Fibroblast of skin of abdomen (primary cell): ENCODE data around the gene TRIM24.
"Not testable (repeated sequence)": the region's sequence is repeated elsewhere in the genome, so short reads cannot be mapped to it uniquely, and the experiment has no call there.

Experiments
- DNase-seq: peaks from one replicate; pipeline ENCODE4 v3.0.0-alpha.2; 2013

TRIM24 gene

GRCh38 chr7:138460649-138461607 is 869 bp downstream of the TRIM24 start:
- DNase-seq: peak; percentile 36

DNA sequence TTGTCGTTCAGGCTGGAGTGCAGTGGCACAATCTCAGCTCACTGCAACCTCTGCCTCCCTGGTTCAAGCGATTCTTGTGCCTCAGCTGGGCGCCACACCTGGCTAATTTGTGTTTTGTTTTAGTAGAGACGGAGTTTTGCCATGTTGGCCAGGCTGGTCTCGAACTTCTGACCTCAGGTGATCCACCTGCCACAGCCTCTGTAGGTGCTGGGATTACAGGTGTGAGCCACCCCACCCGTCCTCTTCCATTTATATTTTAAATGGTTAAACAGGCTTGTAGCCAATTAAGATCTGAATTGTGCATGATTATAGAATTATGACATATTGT is 3.2 kb downstream of the TRIM24 start:
- not testable (repeated sequence) for DNase-seq

DNA sequence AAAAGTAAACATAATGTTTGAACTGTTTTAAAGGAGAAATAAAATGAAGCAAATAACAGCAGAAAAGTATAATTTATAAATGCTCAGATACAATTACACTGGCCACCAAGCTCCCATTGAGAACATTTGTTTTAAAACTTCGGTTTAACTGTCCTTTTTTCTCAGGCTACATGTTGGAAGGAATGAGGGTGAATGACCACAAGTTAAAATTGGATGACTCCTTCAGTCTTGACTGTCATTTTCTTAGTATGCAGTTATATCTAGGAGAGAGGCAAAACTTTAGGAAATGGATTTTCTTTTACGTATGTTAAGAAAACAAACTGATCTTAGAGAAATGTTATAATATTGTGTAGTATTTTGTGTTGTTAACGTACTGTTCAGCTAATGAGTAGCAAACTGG is 5.0 kb downstream of the TRIM24 start:
- no peak for DNase-seq

DNA sequence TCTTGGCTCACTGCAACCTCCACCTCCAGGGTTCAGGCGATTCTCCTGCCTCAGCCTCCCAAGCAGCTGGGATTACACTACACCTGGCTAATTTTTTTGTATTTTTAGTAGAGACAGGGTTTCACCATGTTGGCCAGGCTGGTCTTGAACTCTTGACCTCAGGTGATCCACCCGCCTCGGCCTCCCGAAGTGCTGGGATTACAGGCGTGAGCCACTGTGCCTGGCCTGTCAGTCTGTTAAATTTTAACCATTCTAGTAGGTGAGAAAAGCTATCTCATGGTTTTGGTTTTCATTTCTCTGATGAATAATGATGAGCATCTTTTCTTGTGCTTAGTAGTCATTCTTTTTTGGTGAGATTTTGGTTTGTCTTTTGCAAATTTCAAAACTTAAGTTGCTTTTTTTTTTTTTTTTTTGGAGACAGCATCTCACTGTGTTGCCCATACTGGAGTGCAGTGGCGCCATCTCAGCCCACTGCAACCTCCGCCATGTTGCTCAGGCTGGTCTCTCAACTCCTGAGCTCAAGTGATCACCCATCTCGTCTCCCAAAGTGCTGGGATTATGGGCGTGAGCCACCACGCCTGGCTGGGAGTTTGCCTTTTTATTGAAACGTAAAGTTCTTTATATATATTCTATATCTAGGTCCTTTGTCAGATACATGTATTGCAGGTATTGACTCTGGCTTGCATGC is 6.2 kb downstream of the TRIM24 start:
- not testable (repeated sequence) for DNase-seq

GRCh38 chr7:138468244-138469123 is 8.4 kb downstream of the TRIM24 start:
- DNase-seq: no peak

GRCh38 chr7:138470391-138471157 is 10.5 kb downstream of the TRIM24 start:
- DNase-seq: no peak

- no peak for DNase-seq
These were observed 12.4 kb downstream of the TRIM24 start for GRCh38 chr7:138472292-138473079.

- no peak for DNase-seq
These were observed 15.3 kb downstream of the TRIM24 start for GRCh38 chr7:138475377-138475776.

DNA sequence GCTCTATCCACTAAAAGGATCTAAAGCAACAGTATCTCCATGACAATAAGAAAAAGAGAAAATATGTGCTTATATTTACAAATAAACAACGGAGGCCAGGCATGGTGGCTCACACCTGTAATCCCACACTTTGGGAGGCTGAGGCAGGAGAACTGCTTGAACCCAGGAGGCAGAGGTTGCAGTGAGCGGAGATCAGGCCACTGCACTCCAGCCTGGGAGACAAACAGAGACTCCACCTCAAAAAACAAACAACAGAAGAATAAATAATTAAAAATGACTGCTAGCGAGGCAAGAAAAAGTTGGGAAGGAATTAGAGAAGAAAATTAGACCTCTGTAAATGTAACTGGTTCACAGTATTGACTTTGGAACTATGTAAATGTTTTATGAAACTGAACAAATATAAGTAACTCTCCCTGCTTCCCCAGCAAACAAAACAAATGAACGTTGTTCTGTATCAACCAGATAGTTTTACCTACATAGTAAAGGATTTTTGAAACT is 17.1 kb downstream of the TRIM24 start:
- DNase-seq: no peak

- no peak for DNase-seq
These were observed 17.5 kb downstream of the TRIM24 start for GRCh38 chr7:138477581-138477980.

- DNase-seq: no peak
These were observed 18.4 kb downstream of the TRIM24 start for GRCh38 chr7:138478499-138478908.

- DNase-seq: no peak
These were observed 20.5 kb downstream of the TRIM24 start for GRCh38 chr7:138480527-138480926.

GRCh38 chr7:138481447-138482380 is 21.7 kb downstream of the TRIM24 start:
- DNase-seq: no peak

- DNase-seq: no peak
These were observed 23.5 kb downstream of the TRIM24 start for GRCh38 chr7:138483531-138483930.

DNA sequence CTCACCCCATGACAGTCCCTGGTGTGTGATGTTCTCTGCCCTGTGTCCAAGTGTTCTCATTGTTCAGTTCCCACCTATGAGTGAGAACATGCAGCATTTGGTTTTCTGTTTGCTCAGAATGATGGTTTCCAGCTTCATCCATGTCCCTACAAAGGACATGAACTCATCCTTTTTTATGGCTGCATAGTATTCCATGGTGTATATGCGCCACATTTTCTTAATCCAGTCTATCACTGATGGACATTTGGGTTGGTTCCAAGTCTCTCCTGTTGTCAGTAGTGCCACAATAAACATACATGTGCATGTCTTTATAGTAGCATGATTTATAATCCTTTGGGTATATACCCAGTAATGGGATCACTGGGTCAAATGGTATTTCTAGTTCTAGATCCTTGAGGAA is 25.4 kb downstream of the TRIM24 start:
- not testable (repeated sequence) for DNase-seq

DNA sequence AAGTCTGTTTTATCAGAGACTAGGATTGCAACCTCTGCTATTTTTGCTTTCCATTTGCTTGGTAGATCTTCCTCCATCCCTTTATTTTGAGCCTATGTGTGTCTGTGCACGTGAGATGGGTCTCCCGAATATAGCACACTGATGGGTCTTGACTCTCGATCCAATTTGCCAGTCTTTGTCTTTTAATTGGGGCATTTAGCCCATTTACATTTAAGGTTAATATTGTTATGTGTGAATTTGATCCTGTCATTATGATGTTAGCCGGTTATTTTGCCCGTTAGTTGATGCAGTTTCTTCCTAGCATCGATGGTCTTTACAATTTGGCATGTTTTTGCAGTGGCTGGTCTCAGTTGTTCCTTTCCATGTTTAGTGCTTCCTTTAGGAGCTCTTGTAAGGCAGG is 29.1 kb downstream of the TRIM24 start:
- not testable (repeated sequence) for DNase-seq

- DNase-seq: no peak
These were observed 31.7 kb downstream of the TRIM24 start for GRCh38 chr7:138491612-138492386.

DNA sequence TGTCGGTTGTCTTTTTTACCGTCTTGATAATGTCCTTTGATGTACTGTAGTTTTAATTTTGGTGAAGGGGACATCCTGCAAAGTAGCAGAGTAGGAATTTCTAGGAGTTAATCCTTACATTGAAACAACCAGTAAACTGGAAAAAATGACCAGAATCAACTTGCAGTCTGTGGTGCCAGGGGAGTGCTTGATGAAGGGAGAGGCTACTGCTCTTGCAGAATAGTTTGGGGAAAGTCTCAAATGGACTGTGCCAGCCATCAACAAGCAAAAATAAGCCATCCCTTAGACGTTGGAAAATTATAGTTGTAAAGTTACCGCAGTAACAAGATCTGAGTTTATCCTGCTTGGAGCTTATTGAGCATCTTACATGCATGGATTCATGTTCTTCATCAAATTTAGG is 32.4 kb downstream of the TRIM24 start:
- no peak for DNase-seq

DNA sequence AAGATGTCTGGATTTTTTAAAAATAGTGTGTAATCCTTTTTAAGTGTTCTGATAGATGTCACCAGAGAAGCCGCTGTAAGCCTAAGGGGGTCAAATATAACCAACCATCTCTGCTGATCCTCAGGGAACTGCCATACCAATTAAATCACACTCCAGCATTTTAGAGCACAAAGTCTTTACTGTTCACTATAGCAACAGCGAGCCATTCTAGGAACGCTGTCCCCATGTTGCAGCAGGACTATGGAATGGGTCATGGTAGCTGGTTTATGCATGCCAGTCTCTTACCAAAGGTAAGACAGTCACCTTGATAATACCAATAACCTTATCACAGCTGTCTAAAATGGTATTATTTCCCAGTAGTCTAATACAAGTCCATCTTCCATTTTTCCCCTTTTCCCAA is 33.5 kb downstream of the TRIM24 start:
- no peak for DNase-seq
